ENCODE data around the gene DNAI4. TPM values are rescaled to one million over a fixed set of nuclear protein-coding genes. Genes with fewer than 3 reads are reported as not detected.

Gene DNAI4
- polyA plus RNA-seq, 1 of the 3 experiments (the other 2 are of a cell fraction), result 1.3 TPM

- no peak for DNase-seq
- no peaks in the 10 kb centered on the region for H3K79me2 ChIP-seq (ENCODE audit: insufficient read depth)
- no peak for TF ChIP-seq EP300 (IDR thresholded peaks at IDR 0.05; ENCODE audit: borderline replicate concordance in 1 of 2, low read depth in 1 of 2, low read length in 1 of 2)
- H3K4me3 ChIP-seq (ENCODE audit: low read depth in 2 of 2, low read length in 1 of 2), result no peak overlapping the region
- H3K9me3 ChIP-seq, result no peaks in the 10 kb centered on the region
- H3K27ac ChIP-seq (ENCODE audit: low read depth in 2 of 2, low read length in 1 of 2), result no peak overlapping the region
- no peaks in the 10 kb centered on the region for H3F3A ChIP-seq (replicated peaks; ENCODE audit: insufficient read depth)
- POLR2A ChIA-PET, result no interaction called here
- no peak overlapping the region for H3K4me2 ChIP-seq
- peaks cover 0 to 4% of the 10 kb centered on the region in 2 experiments for H3K36me3 ChIP-seq (replicated peaks in 1 of 2; ENCODE audit: control insufficient read depth in 1 of 2, insufficient read depth in 2 of 2, low read length in 1 of 2)
- 96% methylated on average over 1 of the region's 1 CpG for WGBS (ENCODE audit: low lambda C conversion rate)
- H4K20me1 ChIP-seq (ENCODE audit: insufficient read depth), result no peaks in the 10 kb centered on the region
- H3K27me3 ChIP-seq (ENCODE audit: insufficient read depth), result no peaks in the 10 kb centered on the region
- H3K4me1 ChIP-seq (ENCODE audit: control insufficient read depth in 1 of 2, insufficient read depth in 2 of 2, low read depth in 1 of 2, low read length in 1 of 2), result no peaks in the 10 kb centered on the region
- H2AFZ ChIP-seq (ENCODE audit: low read depth), result no peak overlapping the region
- H3K9ac ChIP-seq, result no peak overlapping the region
- CTCF ChIA-PET, result no interaction called here
- H3K9me2 ChIP-seq, result no peaks in the 10 kb centered on the region
These were observed 73.7 kb downstream of the DNAI4 start for GRCh38 chr1:66850989-66851388.

GRCh38 chr1:66848193-66848592 lies 76.5 kb downstream of the DNAI4 start:
- H3K79me2 ChIP-seq (ENCODE audit: insufficient read depth), result no peaks in the 10 kb centered on the region
- no peaks in the 10 kb centered on the region for H4K20me1 ChIP-seq (ENCODE audit: insufficient read depth)
- no peak overlapping the region for H3K27ac ChIP-seq (ENCODE audit: low read depth in 2 of 2, low read length in 1 of 2)
- no peaks in the 10 kb centered on the region for H3K9me3 ChIP-seq
- H3K4me3 ChIP-seq (ENCODE audit: low read depth in 2 of 2, low read length in 1 of 2), result no peak overlapping the region
- ChIA-PET POLR2A (no interaction called here), CTCF (interaction anchor here (0.6 to 0.7 kb wide), 2 partner anchors 83 to 375 kb away, joined by 3 read pairs; no protein-coding TSS in a partner anchor)
- H3K27me3 ChIP-seq (ENCODE audit: insufficient read depth), result no peaks in the 10 kb centered on the region
- no peaks in the 10 kb centered on the region for H3K36me3 ChIP-seq (replicated peaks in 1 of 2; ENCODE audit: control insufficient read depth in 1 of 2, insufficient read depth in 2 of 2, low read length in 1 of 2)
- H3K4me1 ChIP-seq (ENCODE audit: control insufficient read depth in 1 of 2, insufficient read depth in 2 of 2, low read depth in 1 of 2, low read length in 1 of 2), result no peaks in the 10 kb centered on the region
- TF ChIP-seq MEF2A (IDR thresholded peaks at IDR 0.05; ENCODE audit: borderline replicate concordance, low read depth) (no peak), GATA2 (CRISPR knock-in tag; IDR thresholded peaks at IDR 0.05) (no peak), RCOR1 (IDR thresholded peaks at IDR 0.05; ENCODE audit: low read length) (no peak)
- H3K9ac ChIP-seq, result no peak overlapping the region
- no peaks in the 10 kb centered on the region for H3F3A ChIP-seq (replicated peaks; ENCODE audit: insufficient read depth)
- no peaks in the 10 kb centered on the region for H3K9me2 ChIP-seq
- DNase-seq, result peak; percentile 5
- no peak overlapping the region for H3K4me2 ChIP-seq
- 81% methylated on average over 2 of the region's 2 CpGs for WGBS (ENCODE audit: low lambda C conversion rate)
- no peak overlapping the region for H2AFZ ChIP-seq (ENCODE audit: low read depth)

GRCh38 chr1:66840929-66841328 lies 83.7 kb downstream of the DNAI4 start:
- POLR2A ChIA-PET, result no interaction called here
- Histone ChIP-seq H3K4me2 (no peak overlapping the region), H3K79me2 (ENCODE audit: insufficient read depth) (no peaks in the 10 kb centered on the region), H3K9me3 (no peaks in the 10 kb centered on the region), H3K27me3 (ENCODE audit: insufficient read depth) (no peaks in the 10 kb centered on the region), H3K4me1 (ENCODE audit: control insufficient read depth in 1 of 2, insufficient read depth in 2 of 2, low read depth in 1 of 2, low read length in 1 of 2) (peaks cover 0 to 3% of the 10 kb centered on the region in 2 experiments; a peak in 2 of 4 replicates), H3K27ac (ENCODE audit: low read depth in 2 of 2, low read length in 1 of 2) (no peak overlapping the region), H3F3A (replicated peaks; ENCODE audit: insufficient read depth) (no peaks in the 10 kb centered on the region), H3K4me3 (ENCODE audit: low read depth in 2 of 2, low read length in 1 of 2) (no peak overlapping the region), H3K36me3 (replicated peaks in 1 of 2; ENCODE audit: control insufficient read depth in 1 of 2, insufficient read depth in 2 of 2, low read length in 1 of 2) (no peaks in the 10 kb centered on the region), H4K20me1 (ENCODE audit: insufficient read depth) (no peaks in the 10 kb centered on the region), H2AFZ (ENCODE audit: low read depth) (no peak overlapping the region), H3K9ac (no peak overlapping the region), H3K9me2 (no peaks in the 10 kb centered on the region)
- CTCF ChIA-PET, result no interaction called here
- DNase-seq, result no peak
- TF ChIP-seq RCOR1 (IDR thresholded peaks at IDR 0.05; ENCODE audit: low read length) (no peak), MXI1 (IDR thresholded peaks at IDR 0.05; ENCODE audit: low read depth, low read length) (no peak), USF1 (IDR thresholded peaks at IDR 0.05; ENCODE audit: borderline replicate concordance, low read depth) (no peak), ZBTB33 (IDR thresholded peaks at IDR 0.05; ENCODE audit: borderline replicate concordance, low read depth) (no peak), ELF1 (IDR thresholded peaks at IDR 0.05) (no peak), YY1 (IDR thresholded peaks at IDR 0.05; ENCODE audit: low read depth) (no peak), USF2 (IDR thresholded peaks at IDR 0.05; ENCODE audit: borderline replicate concordance, low read depth, low read length) (no peak), NRF1 (IDR thresholded peaks at IDR 0.05; ENCODE audit: low read depth, low read length) (no peak), POLR2AphosphoS5 (IDR thresholded peaks at IDR 0.05; ENCODE audit: low read depth, low read length) (no peak), RFX5 (IDR thresholded peaks at IDR 0.05; ENCODE audit: low read length) (no peak), FOXM1 (IDR thresholded peaks at IDR 0.05; ENCODE audit: low read depth) (no peak), TAF1 (IDR thresholded peaks at IDR 0.05; ENCODE audit: borderline replicate concordance, low read depth, low read length) (no peak), FOXJ3 (CRISPR knock-in tag; IDR thresholded peaks at IDR 0.05) (no peak), GABPA (IDR thresholded peaks at IDR 0.05; ENCODE audit: low read depth) (no peak), PBX3 (IDR thresholded peaks at IDR 0.05) (no peak), TCF12 (IDR thresholded peaks at IDR 0.05) (no peak), CHD2 (IDR thresholded peaks at IDR 0.05; ENCODE audit: low read length, partially characterized antibody) (no peak), FOSL2 (IDR thresholded peaks at IDR 0.05; ENCODE audit: borderline replicate concordance, low read depth) (no peak)
